Measurements from ENCODE around the gene ENDOU.
"Not testable (repeated sequence)": the region's sequence is repeated elsewhere in the genome, so short reads cannot be mapped to it uniquely, and the experiment has no call there.

The ENDOU gene

GRCh38 chr12:47700263-47700662 is 25.0 kb downstream of the ENDOU start:
- no peak for DNase-seq

GRCh38 chr12:47698631-47699030 is 26.7 kb downstream of the ENDOU start:
- no peak for DNase-seq

- no peak for DNase-seq
These were observed 27.2 kb downstream of the ENDOU start for GRCh38 chr12:47698055-47698454.

- DNase-seq: no peak
These were observed 36.1 kb downstream of the ENDOU start for GRCh38 chr12:47689215-47689614.

GRCh38 chr12:47687636-47688035 is 37.7 kb downstream of the ENDOU start:
- DNase-seq: no peak

- peak in 9 of 58 donors; percentile 1 to 62 (median 8) for DNase-seq
These were observed 38.5 kb downstream of the ENDOU start for GRCh38 chr12:47686645-47687240.

- DNase-seq: no peak
These were observed 45.5 kb downstream of the ENDOU start for GRCh38 chr12:47679785-47680184.

GRCh38 chr12:47672068-47672467 is 53.2 kb downstream of the ENDOU start:
- DNase-seq: no peak

GRCh38 chr12:47667935-47668334 is 57.4 kb downstream of the ENDOU start:
- DNase-seq: not testable (repeated sequence)

Data from anterior cingulate cortex (tissue), 58 donors.